BJ (cell line): ENCODE results near the gene PPP1R11. TPM values are rescaled to one million over a fixed set of nuclear protein-coding genes. Genes with fewer than 3 reads are reported as not detected.

Experiments used
- CTCF ChIA-PET: fragments of 350-600 bp; formaldehyde crosslinking; extraction: SDS; loops from one replicate; lab custom pipeline; 2021; ENCODE audit warnings: antibody characterized with exemption, inconsistent platforms; lab: Yijun Ruan, JAX
- POLR2A ChIA-PET: fragments of 300-600 bp; sonication (Branson Sonifier 250); formaldehyde crosslinking; extraction: SDS; loops from one replicate; lab custom pipeline; 2021; ENCODE audit warnings: antibody characterized with exemption; lab: Charles Lee
- DNase-seq: peaks from one replicate; pipeline ENCODE4 v3.0.0-alpha.2; 2011; ENCODE audit warnings: low read depth
- H3K27me3 ChIP-seq: 2 replicates; pipeline ENCODE4 v1.6.0; 2011; ENCODE audit warnings: low read length; ENCODE audit not compliant: control insufficient read depth, insufficient read depth
- H3K36me3 ChIP-seq: 2 replicates; pipeline ENCODE4 v1.5.1; 2011; ENCODE audit warnings: low read length; ENCODE audit not compliant: control insufficient read depth, insufficient read depth
- H3K4me3 ChIP-seq: 2 replicates; pipeline ENCODE4 v1.5.1; 2011; ENCODE audit warnings: low read depth, mild to moderate bottlenecking, control low read depth, low read length
- CTCF ChIP-seq: IDR thresholded peaks from 2 replicates; pipeline ENCODE4 v1.5.1; 2011; ENCODE audit warnings: low read depth, mild to moderate bottlenecking, control low read depth, inconsistent platforms, low read length, moderate library complexity; ENCODE audit not compliant: insufficient read depth
- polyA plus RNA-seq: library from polyadenylated mRNA; depleted of rRNA; stranded (reverse); fragments of >200 nt; gene quantifications from 2 replicates; pipeline ENCODE4 v1.2.3, GENCODE V29; 2011

Gene PPP1R11
- polyA plus RNA-seq, 1 experiment: 56.4 TPM

DNA sequence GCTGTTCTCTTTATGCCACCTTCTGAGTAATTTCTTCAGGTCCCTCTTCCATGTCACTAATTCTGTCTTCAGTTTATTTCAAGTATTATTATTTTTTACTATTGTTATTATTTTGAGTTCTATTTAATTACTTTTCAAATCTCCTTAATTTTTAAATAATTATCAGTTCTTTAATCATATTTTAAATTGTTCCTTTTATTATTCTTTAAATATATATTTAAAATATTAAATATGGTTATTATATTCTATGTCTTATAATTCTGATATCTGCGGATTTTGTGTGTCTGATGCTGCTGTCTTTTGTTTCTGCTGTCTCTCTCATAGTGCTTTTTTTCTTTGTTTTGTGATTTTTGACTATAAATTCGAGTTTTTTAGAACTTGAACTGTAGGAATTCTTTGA, 3.7 kb upstream of the PPP1R11 start:
- no peak overlapping the region for H3K4me3 ChIP-seq
- CTCF ChIA-PET: no interaction called here
- DNase-seq: no peak
- H3K36me3 ChIP-seq: no peaks in the 10 kb centered on the region
- no peaks in the 10 kb centered on the region for H3K27me3 ChIP-seq
- POLR2A ChIA-PET: no interaction called here
- no peak for TF ChIP-seq CTCF

DNA sequence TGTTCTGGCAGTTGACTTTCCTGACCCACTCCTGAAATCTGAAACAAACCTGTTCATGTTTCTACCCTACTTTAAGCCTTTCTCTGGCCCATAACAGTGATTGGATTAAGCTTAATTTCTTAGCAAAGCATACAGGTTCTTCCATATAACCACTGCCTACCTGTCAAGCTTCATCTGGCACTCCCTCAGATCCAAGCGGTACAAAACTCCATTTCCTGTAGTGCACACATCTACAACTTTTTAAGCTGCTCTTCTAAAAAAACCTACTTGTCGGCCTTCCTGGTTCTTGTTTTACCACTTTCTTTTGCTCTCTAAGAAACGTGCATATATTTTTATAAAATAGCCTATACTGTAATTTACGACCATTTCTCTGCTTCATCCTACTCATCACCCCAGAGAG, 916 bp upstream of the PPP1R11 start:
- CTCF ChIA-PET: interaction anchor here (0.9 kb wide), 1 partner anchor 10 kb away, joined by 3 read pairs; no protein-coding TSS in a partner anchor
- no peak for DNase-seq
- Histone ChIP-seq H3K4me3 (peak overlapping the region; percentile 89), H3K36me3 (peaks cover 5% of the 10 kb centered on the region), H3K27me3 (no peaks in the 10 kb centered on the region)
- POLR2A ChIA-PET: interaction anchor here (1.0 kb wide), 1 partner anchor 179 kb away, joined by 4 read pairs; no protein-coding TSS in a partner anchor
- TF ChIP-seq CTCF: no peak

DNA sequence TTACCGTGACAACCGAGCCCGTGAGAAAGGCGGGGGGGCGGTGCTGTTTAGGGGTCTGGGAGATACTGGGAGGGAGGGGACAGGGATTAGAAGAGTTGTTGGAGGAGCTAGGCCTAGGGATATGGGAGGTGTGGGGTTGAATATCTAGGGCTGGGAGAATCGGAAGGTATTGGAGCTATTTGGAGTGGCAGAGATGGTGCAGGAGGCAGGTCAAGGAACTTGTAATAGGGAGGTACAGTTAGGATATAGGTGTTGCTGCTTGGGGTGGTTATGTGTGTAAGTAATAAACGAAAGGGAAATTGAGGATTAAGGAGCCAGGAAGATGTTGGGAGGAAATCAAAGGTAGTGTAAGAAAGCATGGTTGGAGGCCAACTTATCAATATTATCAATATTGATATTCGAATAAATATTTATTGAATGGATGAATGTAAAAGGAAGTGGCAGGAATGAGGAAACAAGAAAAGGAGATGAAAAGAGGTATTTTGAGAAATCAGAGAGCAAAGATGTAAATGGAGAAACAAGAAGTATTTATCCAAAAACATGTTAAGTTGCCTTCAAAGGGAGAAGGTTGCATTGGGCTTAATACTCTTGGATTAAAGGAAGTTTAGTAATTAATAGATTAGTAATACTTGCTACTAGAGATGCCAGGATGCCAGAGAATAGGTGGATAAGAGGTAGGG, 602 bp downstream of the PPP1R11 start:
- Histone ChIP-seq H3K27me3 (peaks cover 10% of the 10 kb centered on the region), H3K4me3 (peak overlapping the region; percentile 89), H3K36me3 (peaks cover 5% of the 10 kb centered on the region)
- ChIA-PET POLR2A (no interaction called here), CTCF (no interaction called here)
- no peak for TF ChIP-seq CTCF
- DNase-seq: no peak

DNA sequence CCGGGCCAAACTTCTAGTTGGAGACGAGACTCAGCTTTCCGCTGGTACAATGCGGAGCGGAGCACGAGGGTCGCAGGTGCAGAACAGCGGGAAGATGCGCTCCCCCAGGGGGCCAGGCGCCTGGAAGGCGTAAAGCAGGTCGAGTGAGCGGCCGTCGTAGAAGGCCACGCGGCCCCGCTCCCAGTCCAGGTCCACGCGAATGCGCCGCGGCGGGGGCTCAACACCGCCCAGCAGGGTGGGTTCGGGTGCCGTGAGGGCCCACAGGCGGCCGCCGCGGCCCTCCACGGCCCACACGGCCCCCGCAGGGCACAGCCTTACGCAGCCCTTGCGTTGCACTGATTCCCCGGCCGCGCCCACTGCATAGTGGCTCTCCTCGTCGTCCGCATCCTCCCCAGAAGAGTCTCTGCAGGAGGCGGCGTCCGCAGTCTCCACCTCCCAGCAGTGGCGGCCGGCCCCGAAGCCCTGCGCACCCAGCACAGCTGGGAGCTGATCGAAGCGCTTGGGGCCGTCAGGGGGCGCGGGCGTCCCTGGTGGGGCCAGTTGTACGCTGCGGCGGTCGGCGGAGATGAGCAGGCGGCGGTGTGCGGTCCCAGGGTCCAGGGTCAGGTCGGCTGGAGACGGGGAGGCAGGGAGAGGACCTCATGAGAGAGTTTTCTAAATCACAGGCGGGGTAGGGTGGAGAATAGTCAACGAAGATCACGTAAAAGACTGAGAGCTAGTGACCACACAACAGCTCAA, 4.3 kb downstream of the PPP1R11 start:
- DNase-seq: no peak
- no peak for TF ChIP-seq CTCF
- peaks cover 39% of the 10 kb centered on the region for H3K27me3 ChIP-seq
- H3K36me3 ChIP-seq: peaks cover 5% of the 10 kb centered on the region
- H3K4me3 ChIP-seq: no peak overlapping the region
- CTCF ChIA-PET: interaction anchor here (1.5 kb wide), 1 partner anchor 31 kb away, joined by 4 read pairs; no protein-coding TSS in a partner anchor
- POLR2A ChIA-PET: no interaction called here

DNA sequence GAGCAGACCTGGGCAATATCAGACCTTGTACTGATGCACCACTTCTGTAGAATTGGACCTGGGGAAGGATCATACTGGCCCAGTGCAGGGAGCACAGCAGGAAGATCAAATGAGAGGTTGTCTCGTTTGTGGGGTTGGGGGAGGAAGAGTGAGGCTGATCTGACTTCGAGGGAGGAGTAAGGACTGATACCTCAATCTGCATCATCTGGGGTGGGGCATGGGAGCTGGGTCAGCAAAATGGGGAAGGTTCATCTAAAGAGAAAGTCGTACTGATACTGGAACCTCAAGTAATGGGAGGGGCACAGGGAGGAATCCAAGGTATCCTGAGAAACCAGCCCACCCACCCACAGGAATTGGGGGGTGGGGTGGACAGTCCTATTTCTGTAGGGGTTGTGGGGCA, 4.9 kb downstream of the PPP1R11 start:
- Histone ChIP-seq H3K36me3 (peaks cover 5% of the 10 kb centered on the region), H3K27me3 (peaks cover 44% of the 10 kb centered on the region), H3K4me3 (no peak overlapping the region)
- ChIA-PET CTCF (interaction anchor here (1.5 kb wide), 1 partner anchor 30 kb away, joined by 4 read pairs; no protein-coding TSS in a partner anchor), POLR2A (no interaction called here)
- no peak for DNase-seq
- no peak for TF ChIP-seq CTCF
